ENCODE measurements around the gene ABCA4.
A peak's percentile ranks its signal among the peaks of the same experiment; 100 is the strongest.

ABCA4 gene

DNA sequence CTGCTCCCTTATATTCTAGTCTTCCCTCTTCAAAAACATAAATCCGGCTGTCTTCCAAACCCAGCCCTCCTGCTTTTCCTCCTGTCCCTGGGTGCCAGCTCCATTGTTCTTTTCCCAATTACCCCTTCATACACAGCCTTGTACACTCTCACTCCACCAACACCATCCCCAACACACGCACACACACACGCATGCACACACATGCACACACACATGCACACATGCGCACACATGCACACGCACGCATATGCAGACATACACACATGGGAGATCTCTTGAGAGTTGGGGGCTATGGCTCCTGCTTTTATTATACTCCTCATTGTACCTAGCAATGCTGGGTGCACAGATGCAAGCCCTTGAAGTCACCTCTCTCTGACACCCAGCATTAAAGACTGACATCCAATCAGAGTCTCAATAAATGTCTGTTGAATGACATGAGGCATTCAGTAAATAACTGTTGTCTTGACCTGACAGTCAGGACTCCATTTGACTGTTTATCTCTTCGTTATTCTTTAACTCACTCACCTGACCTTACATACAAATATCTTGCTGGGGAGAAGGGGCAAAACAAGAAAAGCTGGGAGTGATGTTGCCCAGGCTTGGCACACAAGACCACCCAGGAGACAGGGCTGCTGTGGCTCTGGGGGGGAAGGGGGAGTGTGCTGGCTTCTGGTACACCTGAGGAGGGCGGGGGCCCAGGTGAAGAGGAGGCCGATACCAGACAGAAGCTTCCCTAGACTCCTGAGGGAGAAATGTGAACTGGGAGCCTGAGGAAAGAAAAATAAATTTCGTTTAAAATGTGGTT, 16.0 kb downstream of the ABCA4 start:
- no peak for DNase-seq

DNA sequence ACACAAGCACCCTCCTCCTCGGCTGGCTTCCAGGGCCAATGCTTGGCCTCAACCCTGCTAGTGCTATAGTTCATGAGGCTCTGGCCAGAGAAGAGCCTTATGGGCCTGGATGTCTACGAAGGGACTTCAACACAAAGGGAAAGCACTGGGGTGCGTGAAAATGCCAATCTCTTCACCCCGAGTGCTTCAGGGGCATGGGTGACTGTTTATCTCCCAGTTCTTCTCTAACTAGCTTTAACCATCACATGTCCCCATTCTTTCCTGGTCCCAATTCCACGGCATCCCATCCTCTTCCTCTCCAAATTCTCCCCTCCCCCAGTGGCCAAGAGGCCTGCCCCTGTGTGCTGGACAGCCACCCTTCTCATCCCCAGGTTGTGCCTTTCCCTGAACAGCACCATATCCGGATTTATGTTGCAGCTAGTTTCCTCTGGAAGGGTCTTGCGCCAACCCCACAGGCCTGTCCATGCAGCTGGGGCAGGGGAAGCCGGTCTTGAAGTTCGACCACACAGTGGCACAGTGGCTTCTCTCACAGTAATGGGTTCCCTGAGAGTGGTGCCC, 16.7 kb downstream of the ABCA4 start:
- DNase-seq = no peak

DNA sequence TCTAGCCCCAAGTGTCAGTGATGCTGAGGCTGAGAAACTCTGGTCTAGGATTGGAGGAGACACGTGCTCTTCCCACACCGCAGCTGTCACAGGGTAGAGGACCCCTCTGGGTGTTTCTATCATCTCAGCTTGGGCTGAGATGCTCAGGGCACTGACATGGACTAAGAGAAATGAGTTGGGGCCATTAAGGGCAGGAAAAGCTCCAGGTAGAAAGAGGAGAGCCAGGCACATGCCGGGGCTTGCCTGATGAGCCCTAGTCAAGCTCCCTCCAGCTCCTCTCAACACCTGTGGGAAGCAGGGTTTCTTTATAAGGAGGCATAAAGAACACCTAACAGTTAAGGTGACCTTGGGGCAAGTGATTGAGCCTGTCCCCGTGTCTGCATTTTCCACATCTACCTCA, 17.3 kb downstream of the ABCA4 start:
- DNase-seq = no peak

DNA sequence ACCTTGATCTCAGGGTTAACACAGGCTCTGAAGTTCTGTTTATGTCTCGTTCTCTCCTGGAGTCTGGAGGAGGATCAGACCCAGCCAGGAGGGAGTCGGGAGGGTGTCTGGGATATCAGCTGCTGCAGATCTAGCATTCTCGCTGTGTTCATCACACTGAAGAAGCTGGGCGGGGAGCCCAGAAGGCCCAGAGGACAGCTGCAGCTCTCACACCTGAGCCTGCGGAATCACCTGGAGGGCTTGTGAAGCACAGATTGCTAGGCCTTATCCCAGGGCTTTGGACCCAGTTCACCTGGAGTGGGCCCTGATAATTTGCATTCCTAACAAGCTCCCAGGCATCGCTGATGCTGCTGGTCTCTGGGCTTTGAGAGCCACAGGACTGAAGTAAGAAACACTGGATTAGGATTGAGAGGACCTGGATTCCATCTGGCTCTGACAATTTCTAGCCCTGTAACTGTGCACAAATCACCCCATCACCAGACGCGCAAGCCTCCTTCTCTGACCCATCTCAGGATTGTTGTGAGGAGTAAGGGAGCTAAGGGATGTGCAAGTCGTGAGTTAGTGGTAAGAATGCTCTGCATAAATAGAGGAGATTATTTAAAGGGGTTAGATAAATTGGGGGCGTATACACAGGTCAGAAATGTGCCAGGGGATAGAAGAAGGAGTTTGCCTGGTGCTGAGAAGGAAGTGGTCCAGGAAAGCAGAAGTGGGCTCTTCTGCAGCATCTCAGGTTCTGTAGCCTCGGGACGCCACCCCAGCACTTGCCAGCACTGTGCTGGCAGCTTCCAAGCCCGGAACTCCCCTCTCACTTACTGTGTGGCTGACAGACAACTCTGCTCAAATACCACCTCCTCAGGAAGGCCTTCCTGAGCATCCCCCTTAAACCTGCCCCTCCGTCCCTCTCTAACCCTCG, 19.1 kb downstream of the ABCA4 start:
- DNase-seq = no peak

DNA sequence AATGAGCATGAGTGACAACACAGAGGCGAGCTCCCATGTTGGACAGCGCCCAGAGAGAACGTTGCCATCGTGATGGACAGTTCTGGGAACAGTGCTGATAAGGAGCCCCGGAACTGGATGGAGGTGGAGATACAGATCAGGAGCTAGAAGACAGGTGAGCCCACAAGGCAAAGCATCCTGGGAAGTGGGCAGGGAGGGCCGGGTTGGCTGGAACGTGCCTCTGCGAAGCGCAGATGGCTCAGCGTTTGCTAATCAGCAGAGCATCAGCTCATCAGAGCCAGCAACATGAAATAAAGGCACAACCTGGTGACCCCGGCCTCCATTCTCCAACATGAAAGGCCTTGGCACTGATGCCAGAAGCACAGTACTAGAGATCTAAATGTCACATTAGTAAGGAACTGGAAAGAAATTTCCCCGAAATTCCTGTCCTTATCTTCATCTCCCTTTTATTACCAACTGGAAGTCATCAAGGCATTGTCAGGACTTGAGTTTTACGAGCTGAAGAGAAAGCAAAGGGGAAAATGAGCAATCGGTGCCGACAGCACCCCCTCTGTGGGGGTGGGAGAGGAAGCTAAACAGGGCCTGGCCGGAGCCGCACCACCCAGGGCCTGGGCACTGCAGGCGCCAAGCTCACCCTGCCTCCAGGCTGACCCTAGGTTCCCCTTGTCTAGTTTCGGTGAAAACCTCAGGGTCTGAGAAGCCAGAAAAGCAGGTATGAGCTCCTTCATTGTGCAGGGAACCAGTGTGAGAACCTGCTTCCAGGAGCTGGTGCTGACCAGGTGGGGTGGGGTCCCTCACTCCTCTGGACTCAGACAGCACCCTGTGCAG, 19.9 kb downstream of the ABCA4 start:
- DNase-seq = peak; percentile 61

DNA sequence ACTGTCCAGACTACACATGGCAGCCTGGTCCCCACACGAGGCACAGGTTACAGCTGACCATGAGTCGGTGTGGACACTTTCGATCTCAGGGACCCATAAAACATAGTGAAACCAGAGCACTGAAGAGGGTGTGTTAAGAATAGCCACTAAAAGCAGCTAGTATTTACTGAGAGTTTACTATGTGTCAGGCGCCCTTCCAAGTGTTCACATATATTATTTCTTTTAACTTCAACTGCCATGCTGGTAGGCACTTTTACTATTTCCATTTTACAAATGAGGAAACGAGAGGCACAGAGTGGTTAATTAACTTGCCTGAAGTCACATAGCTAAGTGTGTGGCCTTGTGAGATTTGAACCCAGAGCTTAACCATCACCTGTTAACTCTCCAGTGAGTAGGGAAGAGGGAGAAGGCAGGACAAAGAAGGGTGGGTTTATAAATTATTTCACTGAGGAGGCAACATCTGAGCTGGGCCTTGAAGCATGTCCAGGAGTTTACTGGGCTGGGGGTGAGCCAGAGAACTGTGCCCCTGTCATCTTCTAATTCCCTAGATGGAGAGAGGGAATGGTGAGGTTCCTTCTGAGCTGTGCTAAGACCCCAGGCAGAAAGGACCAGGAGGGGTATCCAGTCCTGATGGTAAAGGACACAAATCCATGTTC, 20.7 kb downstream of the ABCA4 start:
- DNase-seq = no peak

DNA sequence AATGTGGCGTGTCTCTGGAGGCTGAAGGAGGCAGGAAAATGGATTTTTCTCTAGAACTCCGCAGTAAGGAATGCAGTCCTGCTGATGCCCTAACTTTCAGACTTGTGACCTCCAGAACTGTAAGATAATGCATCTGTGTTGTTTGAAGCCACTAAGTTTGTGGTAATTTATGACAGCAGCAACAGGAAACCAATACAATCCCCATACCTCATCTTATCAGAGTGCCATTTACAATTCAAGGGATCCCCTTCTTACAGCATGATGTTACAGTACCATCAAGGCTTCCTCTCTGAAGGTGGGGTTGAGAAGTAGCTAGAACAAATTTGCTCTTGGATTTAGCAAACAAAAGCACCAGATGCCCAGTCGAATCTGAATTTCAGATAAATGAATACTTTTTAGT, 21.6 kb downstream of the ABCA4 start:
- no peak for DNase-seq

DNA sequence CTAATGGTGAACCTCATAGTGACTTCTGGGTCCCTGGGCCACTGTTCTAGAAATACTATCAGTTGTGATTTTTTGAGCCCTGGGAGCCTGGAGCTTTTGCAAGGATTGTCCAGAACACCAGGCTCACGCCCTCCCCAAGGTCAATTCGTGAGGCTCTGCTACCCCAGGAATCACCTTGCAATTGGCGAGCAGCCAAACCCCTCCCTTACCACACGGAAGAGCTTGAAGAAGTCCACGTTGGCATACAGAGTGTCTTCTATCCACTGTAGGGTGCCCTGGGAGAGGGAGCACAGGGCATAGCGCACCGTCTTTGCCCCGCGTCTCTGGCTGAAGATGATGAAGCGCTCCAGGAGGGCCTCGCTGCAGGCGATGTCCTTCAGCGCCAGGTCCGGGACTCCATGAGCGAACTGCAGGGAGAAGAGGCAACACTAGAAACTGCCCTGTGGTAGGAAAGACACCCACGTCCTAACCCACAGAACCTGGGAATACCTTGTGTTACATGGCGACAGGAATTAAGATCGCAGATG, 22.3 kb downstream of the ABCA4 start:
- DNase-seq = no peak

DNA sequence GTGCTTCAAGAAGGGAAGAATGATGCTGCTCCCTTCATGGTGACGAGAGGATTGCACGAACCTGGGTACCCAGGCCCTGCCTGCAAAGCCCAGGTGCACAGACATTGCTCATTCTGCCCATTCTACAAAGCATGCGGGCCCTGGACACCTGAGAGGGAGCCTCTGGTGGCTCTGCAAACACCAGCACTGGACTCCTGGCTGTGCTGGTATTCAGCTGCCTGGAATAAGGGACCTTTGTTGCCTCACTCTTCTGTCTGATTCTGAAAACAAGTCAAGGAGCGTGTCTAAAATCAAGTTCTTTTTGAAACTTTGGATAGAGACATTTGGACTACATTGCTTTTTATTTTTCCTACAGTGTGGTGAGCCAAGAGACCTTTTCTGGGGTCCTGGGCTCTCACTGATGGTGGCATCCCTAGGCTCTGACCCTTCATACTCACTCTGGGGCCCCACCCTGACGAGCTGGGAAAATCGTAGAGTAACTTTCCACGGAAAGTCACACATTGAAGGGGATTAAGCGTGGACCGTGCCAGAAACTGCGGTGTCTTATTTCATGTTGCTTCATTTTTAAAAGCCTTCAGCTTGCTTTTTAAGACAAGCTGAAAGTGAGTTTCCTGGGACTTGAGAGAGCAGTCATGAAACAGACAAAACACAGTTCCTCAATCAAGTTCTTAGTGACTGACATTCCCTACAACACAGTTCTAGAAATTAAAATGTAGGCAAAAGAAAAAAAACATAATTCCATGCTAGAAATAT, 24.0 kb downstream of the ABCA4 start:
- no peak for DNase-seq

DNA sequence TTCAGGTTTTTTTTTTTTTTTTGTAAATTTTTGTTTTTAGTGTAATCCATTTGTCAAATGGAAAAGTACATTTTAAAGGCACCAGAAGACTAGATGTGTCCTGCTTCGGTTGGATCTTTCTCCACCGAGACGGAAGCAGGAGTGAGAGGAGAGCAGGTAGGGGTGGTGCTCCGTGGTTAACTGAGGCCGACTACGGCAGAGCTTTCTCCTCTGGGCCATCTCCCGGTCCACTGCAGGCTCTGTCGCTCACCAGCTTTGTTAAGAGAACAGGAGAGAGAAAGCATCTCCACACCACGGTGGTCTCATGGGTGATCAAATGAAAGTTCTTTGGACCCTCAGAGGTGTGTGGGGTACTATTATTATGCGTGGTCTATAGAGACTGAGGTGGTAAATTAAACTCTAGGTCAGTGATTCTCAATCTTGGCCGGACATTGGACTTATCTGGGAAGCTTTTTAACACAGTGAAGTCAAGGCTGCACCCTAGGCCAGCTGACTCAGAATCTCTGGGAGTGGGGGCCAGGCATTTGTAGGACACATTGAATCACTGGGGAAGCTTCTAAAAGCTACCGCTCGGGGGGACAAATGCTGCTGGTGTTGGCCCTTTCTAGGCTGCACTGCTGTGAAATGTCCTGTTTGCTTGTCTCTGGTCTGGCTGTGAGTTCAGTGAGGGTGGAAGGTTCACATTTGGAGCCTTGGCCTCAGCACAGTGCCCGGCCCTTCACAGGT, 25.0 kb downstream of the ABCA4 start:
- no peak for DNase-seq

DNA sequence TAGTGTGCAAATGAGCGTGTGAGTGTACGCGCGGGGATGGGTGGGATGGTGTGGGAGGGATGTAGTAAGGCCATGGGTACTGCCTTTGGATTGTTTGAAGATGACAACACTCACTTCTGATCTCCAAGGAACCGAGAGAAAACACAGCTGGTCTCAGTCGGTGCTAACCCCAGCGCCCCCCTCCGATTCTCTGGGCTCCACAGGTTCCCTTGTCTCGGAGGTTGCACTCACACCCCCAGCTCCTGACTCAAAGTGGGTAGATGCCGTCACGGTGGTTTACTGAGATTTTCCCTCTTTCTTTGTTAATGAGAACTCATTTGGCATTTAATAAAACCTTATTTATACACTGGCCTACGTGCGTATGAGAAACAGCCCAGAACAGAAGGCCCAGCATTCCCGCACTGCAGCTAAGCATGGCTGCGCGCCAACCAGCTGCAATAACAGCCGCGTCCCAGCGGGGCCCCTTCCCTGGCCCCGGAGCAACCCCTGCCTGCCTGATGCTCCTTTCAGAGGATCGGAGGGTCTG, 25.8 kb downstream of the ABCA4 start:
- DNase-seq = peak; percentile 74

DNA sequence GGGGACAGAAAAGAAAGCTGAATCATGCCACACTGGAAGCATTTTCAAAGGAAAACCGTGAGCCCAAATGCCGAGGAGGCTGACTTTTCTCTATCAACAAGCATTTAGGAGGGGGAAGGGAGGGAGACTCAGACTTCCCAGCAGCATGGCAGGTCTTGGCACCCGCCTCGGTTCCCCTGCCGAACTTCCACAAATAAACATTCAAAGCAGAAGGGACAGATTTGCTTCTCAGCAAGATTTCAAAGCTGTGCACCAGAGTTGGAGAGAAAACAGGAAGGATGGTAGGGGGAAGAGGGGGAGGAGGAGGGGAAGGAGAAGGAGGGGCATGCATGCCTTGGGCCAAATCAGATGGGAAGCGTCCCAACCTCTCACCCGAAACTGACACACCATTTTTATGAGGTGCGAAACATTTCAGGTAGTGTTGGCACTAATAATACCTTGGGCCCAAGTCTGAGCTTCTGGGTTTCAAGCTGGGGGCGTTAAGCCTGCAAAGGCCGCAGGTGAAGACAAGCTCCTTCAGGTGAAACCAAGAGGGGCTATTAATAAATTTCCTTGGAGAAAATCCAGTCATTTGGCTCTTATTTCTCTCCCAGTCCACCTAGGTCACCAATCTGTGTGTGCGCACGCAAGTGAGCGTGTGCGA, 26.4 kb downstream of the ABCA4 start:
- DNase-seq = peak; percentile 69

DNA sequence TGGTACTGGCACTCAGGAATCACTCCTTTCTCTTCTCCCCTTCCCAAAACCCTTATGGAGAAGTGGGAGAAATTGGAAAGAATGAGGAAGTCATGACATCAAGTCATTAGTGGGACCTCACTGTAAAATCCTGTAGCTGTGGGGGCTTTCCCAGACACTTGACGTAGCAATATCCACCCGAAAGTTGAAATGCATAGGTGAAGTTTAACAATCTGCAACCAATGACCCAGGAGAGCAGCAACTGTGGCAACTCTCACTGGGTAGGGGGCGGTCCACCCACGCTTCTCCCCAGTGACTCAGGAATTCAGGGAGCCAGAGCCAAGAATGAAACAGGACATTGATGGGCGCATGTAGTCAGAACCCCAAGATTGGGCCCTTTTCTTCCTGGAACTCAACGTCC, 27.0 kb downstream of the ABCA4 start:
- no peak for DNase-seq

DNA sequence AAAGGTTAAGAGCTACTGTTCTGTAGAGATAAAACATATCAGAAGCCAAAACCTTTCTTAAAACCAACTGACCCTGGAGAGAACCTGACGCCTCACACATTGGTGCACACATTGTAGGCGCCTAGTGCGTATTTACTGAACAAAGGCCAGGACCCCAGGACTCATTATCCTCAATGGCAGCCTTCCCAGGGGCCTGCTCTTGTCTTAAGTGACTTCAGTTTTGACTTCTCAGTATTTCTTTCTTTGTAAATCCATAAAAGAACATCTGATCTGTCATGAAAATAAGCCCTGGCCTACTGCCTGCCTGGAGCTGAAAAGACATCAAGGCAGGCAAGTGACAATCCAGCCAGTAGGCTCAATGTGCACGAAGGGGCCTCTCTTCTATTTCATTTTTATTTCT, 27.6 kb downstream of the ABCA4 start:
- no peak for DNase-seq

DNA sequence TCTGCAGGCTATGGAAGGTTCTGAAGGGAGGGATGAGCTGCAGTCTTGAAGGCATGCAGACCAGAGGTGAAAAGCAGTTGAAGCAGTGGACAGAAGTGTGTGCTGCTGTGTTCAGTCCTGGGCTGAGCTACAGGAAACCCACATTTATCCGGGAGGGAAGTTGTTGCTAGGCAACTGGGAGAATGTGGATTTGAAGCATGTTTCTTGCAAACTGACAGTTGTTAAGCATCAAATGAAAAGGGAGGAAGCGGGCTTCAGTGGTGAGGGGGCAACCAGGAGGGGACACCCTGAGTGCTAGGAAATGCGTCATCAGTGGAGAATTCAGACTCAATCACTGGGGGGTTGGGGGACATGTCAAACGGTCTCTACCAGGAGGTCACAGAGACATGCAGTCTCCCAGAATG, 28.7 kb downstream of the ABCA4 start:
- no peak for DNase-seq

DNA sequence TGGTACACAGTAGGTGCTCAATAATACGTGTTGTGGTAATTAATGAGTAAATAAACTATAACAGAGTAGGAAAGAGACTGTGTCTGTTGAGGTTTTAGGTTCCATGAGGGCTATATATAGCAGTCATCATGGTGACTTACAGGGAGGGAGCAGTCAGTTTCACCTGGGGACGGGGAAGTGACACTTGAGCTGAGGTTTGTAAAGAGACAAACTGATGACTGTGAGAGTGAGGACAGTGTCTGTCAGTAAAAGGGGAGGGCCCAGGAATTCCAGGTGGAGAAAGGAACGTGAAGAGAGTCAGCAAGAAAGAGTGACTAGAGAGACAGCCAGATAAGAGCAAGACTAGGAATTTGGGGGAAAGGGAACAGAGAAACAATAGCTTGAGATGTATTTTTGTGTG, 30.2 kb downstream of the ABCA4 start:
- DNase-seq = no peak

DNA sequence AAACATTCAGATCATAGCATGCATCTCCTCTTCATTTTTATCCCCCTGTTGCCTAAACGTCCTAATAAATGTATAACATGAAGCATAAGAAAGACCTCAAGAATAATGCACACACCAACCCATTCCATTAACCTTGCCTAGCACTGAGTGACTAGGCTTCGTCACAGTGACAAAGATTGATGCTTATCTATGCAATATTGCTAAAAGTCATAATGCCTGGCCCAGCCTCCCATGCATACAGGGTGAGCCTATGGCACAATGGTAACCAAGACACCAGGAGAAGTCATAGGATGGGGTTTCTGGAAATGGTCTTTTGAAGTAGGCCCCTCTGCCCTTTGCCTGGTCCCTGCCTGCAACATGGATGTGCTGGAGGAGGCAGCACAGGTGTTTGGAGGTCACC, 33.8 kb downstream of the ABCA4 start:
- no peak for DNase-seq

DNA sequence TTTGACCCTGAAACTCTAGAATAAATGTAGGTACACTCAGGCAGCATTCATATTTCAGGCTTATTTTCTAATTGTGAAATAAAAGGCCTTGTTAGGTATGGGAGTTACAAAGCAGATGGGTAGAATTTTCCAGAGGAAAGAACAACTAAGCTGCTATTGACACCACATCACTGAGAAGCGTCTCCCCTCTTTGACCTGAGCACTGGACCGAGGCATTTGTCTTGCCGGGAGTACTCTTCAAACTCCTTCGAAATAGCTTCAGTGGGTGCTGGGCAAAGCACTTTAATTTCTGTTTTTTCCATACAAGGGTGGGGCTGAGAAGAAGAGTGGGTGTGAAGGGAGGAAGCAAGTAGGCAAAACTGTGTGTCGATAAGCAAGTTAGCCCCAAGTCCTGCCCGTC, 36.4 kb downstream of the ABCA4 start:
- no peak for DNase-seq

DNA sequence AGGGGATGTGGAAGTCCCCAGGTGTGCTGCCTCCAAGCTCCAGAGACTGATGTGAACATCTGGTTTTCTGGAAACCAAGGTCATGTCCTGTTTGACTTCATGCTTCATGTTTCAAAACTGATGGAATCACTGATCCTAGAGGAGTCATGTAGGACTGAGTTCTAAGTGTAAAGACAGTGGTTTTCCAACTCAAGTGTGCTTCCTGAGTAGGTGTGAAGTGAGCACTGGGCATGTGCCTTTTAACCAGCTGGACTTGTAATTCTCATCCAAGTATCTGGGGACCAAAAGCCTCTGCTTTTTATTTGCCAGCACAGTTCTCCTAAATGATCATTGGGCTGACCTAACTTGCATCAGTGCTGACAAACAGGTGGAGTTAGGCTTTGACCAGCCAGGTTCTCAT, 36.9 kb downstream of the ABCA4 start:
- no peak for DNase-seq
